ENCODE data around the gene EMP2. TPM values are rescaled to one million over a fixed set of nuclear protein-coding genes. Genes with fewer than 3 reads are reported as not detected.

The EMP2 gene
- total and polyA plus RNA-seq, 7 donors: 8.0 to 25.4 (median 12.8) TPM

GRCh38 chr16:10614685-10615084, 34.3 kb upstream of the EMP2 start:
- H3K4me3 ChIP-seq: no peak overlapping the region
- H3K27me3 ChIP-seq (ENCODE audit: insufficient read depth in 3 of 3, low read length in 2 of 3): peaks cover 0 to 3% (median 0%) of the 10 kb centered on the region in 3 donors
- DNase-seq (no peak), ATAC-seq (no peak)
- H3K4me1 ChIP-seq: no peaks in the 10 kb centered on the region
- no peaks in the 10 kb centered on the region for H3K9me3 ChIP-seq
- intact Hi-C loops (cut with DNase I): no loop called here
- H3K36me3 ChIP-seq (ENCODE audit: insufficient read depth in 1 of 2, low read depth in 1 of 2): no peaks in the 10 kb centered on the region
- no peak for TF ChIP-seq CTCF (IDR thresholded peaks at IDR 0.05)
- no peak overlapping the region for H3K27ac ChIP-seq

DNA sequence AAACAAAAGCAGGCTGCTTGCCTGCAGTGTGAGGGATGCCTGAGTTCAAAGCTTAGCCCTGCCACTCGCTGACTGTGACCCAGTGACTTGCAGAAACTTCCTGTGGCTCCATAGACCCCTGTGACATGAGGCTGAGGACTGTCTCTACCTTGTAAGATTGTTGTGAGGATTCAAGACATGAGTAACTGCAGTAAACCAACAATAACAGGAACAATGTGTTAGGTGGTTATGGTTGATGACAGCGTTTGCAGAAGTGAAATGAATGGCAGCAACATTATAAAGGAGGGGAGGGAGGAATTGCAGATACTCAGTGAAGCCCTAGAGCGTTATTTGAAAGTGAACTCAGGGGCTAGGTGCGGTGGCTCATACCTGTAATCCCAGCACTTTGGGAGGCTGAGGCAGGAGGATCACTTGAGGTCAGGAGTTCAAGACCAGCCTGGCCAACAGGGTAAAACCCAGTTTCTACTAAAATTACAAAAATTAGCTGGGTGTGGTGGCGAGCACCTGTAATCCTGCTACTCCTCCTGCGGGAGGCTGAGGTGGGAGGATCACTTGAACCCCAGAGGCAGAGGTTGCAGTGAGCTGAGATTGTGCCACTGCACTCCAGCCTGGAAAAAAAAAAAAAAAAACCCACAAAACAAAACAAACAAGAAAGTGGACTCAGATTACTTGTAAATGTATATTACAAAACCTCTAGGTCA, 33.5 kb upstream of the EMP2 start:
- no peak overlapping the region for H3K4me3 ChIP-seq
- no peaks in the 10 kb centered on the region for H3K9me3 ChIP-seq
- no peaks in the 10 kb centered on the region for H3K36me3 ChIP-seq (ENCODE audit: insufficient read depth in 1 of 2, low read depth in 1 of 2)
- no peak for ATAC-seq
- intact Hi-C loops (cut with DNase I): no loop called here
- no peaks in the 10 kb centered on the region for H3K4me1 ChIP-seq
- H3K27ac ChIP-seq: no peak overlapping the region
- TF ChIP-seq CTCF (IDR thresholded peaks at IDR 0.05): no peak
- 78 to 90% (median 85%) methylated on average over 6 of the region's 6 CpGs for WGBS, 3 donors
- H3K27me3 ChIP-seq (ENCODE audit: insufficient read depth in 3 of 3, low read length in 2 of 3): no peaks in the 10 kb centered on the region
- DNase-seq: no peak

DNA sequence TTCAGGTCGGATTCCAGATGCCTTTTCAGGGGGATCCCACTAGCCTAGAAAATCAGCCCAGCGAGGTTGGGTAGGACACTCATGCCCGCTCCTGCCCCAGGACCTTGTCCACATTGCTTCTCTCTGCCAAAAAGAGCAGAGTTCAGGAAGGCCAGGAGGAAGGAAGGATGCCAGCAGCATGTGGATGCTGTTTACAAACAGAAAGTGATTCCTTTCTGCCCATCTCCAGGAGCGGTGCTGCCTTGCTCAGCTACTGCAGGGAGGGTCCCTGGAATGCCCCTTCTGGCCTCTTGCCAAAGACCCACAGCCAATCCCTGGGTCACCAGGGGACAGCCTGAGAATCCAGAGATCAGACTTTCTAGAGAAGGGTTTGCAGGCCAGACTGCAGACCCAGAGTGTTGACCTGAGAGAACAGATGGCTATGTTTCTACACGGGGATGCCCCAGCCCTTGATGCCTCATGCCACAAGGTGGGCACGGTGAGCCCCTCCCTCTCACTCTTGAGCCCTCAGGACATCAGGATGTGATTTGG, 32.3 kb upstream of the EMP2 start:
- Histone ChIP-seq H3K4me1 (no peaks in the 10 kb centered on the region), H3K36me3 (ENCODE audit: insufficient read depth in 1 of 2, low read depth in 1 of 2) (no peaks in the 10 kb centered on the region), H3K27ac (no peak overlapping the region), H3K4me3 (no peak overlapping the region), H3K27me3 (ENCODE audit: insufficient read depth in 3 of 3, low read length in 2 of 3) (no peaks in the 10 kb centered on the region), H3K9me3 (no peaks in the 10 kb centered on the region)
- TF ChIP-seq CTCF (IDR thresholded peaks at IDR 0.05): no peak
- DNase-seq: no peak
- no peak for ATAC-seq
- intact Hi-C loops (cut with DNase I): no loop called here
- WGBS, 3 donors: 40 to 57% (median 51%) methylated on average over 6 of the region's 6 CpGs

DNA sequence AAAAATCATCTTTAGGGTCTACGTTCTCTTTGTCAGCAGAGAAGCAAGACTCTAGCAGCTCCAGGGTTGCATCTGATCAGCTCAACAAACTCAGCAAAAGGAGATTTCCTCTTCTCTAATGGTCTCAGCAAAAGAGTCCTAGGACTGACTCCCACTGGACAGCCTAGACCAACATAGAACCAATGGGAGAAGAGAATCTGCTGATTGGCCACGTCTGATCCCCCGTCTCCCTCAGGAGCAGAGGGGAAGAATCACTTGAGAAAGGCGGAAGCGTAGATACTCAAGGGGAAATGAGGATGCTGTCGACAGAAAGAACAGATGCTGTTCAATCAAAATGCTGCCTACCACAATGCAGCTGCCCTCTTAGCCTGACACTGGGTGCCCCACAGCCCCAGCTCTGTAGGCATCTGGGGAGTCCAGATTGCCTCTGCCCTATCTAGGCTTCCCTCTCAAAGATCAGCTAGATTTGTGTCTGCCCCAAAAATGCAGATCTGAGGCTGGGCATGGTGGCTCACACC, 31.5 kb upstream of the EMP2 start:
- Histone ChIP-seq H3K4me3 (no peak overlapping the region), H3K27me3 (ENCODE audit: insufficient read depth in 3 of 3, low read length in 2 of 3) (no peaks in the 10 kb centered on the region), H3K9me3 (no peaks in the 10 kb centered on the region), H3K27ac (no peak overlapping the region), H3K36me3 (ENCODE audit: insufficient read depth in 1 of 2, low read depth in 1 of 2) (no peaks in the 10 kb centered on the region), H3K4me1 (no peaks in the 10 kb centered on the region)
- intact Hi-C loops (cut with DNase I): no loop called here
- DNase-seq (no peak), ATAC-seq (no peak)
- TF ChIP-seq CTCF (IDR thresholded peaks at IDR 0.05): no peak
- 73 to 79% (median 77%) methylated on average over 6 of the region's 6 CpGs for WGBS, 3 donors
